Vagina (tissue), 2 donors: ENCODE results near the gene KIF26A.

ENCODE experiments used
- POLR2A ChIP-seq, 2 donors: fragments of 450-650 bp; IDR thresholded peaks; one replicate each; pipeline ENCODE4 v1.6.1; 2017; ENCODE audit warnings: antibody characterized with exemption in 2 of 2, mild to moderate bottlenecking in 2 of 2, moderate library complexity in 2 of 2
- POLR2AphosphoS5 ChIP-seq, 2 donors: sonication (generic); formaldehyde crosslinking; IDR thresholded peaks; one replicate each; pipeline ENCODE4 v1.9.0; 2017; ENCODE audit warnings: antibody characterized with exemption in 2 of 2, mild to moderate bottlenecking in 2 of 2, low read depth in 1 of 2; ENCODE audit not compliant: insufficient read depth in 1 of 2
- TF ChIP-seq, protein P1 (sequence below), 3 experiments: fragments of 450-650 bp in 2 of 3; fragments of 200-600 bp in 1 of 3; sonication (generic) in 1 of 3; IDR thresholded peaks; one replicate each; pipeline ENCODE4 v1.5.1; 2017 to 2019; ENCODE audit warnings: antibody characterized with exemption in 3 of 3, mild to moderate bottlenecking in 2 of 3, moderate library complexity in 2 of 3

DNA sequence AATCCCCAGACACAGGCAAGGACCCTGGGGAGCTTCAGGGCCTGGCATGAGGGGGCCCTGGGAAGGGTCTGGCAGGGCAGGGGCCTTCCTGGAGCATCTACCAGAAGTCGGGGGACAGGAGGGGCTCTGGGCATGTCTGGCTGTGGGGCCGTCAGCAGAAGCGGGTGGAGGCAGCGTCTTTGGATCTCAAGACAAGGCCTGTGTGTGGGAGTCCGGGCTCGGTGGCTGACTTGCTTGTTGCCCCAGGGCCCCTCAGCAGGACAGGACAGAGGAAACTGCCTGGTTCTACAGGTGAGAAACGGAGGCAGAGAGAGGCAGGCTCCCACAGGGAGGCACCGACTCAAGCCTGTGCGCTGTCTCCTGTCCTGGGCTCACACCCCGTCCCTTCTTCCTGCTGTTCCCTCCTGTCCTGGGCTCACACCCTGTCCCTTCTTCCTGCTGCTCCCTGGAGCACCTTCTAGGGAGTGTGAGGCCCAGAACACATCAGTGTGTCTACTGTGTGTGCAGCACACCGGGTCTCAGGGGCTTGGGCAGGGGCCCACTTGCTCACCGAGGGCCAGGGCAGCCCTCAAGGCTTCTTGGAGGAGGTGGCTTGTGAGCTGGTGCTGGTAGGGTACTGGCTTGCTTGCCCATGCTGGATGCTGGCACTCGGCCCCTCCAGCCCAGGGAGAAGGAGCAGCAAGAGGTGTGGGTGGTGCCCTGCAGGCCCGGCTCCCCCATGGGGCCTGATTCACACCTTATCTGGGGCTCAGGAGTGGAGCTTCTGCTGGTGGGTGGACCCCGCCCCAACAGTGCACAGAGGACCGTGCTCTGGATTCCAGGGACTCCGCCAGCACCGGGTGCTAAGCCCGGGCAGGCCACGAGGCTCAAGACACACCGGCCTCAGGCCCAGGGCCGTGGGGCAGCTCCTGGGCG lies 38.0 kb upstream of the KIF26A start:
- TF ChIP-seq POLR2A (IDR thresholded peaks at IDR 0.05): no peak
- TF ChIP-seq, protein P1, sequence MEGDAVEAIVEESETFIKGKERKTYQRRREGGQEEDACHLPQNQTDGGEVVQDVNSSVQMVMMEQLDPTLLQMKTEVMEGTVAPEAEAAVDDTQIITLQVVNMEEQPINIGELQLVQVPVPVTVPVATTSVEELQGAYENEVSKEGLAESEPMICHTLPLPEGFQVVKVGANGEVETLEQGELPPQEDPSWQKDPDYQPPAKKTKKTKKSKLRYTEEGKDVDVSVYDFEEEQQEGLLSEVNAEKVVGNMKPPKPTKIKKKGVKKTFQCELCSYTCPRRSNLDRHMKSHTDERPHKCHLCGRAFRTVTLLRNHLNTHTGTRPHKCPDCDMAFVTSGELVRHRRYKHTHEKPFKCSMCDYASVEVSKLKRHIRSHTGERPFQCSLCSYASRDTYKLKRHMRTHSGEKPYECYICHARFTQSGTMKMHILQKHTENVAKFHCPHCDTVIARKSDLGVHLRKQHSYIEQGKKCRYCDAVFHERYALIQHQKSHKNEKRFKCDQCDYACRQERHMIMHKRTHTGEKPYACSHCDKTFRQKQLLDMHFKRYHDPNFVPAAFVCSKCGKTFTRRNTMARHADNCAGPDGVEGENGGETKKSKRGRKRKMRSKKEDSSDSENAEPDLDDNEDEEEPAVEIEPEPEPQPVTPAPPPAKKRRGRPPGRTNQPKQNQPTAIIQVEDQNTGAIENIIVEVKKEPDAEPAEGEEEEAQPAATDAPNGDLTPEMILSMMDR (IDR thresholded peaks at IDR 0.05): no peak
- peak in 1 of 2 donors; percentile 11 for TF ChIP-seq POLR2AphosphoS5 (IDR thresholded peaks at IDR 0.05; ENCODE audit: insufficient read depth in 1 of 2, low read depth in 1 of 2)
